Fibroblast of lung (primary cell): Measurements from ENCODE around the gene FAM83B.

ENCODE experiments used
- CTCF ChIP-seq, 2 donors: IDR thresholded peaks in 1 of 2; conservative IDR thresholded peaks in 1 of 2; 1 replicate in 1 of 2; 2 replicates in 1 of 2; pipeline ENCODE4 v1.5.1; 2011 to 2012; ENCODE audit warnings: low read length in 2 of 2, control low read depth in 1 of 2, inconsistent platforms in 1 of 2, low read depth in 1 of 2, mild to moderate bottlenecking in 1 of 2
- EZH2 ChIP-seq: IDR thresholded peaks from 2 replicates; pipeline ENCODE4 v1.5.1; 2012; ENCODE audit warnings: low read length, control low read depth, mild to moderate bottlenecking; ENCODE audit errors: missing control alignments

DNA sequence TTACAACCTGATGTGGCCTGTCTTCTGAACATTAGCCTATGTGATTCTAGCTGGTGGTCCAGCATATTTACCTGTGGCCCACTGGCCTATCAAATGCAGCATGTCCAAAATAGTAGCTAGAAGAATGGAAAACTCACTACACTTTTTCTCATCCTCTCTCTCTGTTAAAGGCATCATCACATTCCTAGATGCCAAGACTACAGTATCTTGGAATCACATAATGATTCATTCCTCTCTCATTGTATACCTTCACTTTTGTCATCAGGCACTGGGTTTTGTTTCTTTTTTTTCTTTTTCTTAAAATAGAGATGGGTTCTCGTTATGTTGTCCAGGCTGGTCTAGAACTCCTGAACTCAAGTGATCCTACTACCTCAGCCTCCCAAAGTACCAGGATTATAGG is 45.0 kb downstream of the FAM83B start:
- TF ChIP-seq CTCF (conservative IDR thresholded peaks at IDR 0.05 in 1 of 2, IDR thresholded peaks at IDR 0.05 in 1 of 2; ENCODE audit: low read depth in 1 of 2, low read length in 2 of 2) (no peak), EZH2 (no peak)
